Smooth muscle cell (in vitro differentiated cells): Measurements from ENCODE around the gene TMEM132D. TPM values are rescaled to one million over a fixed set of nuclear protein-coding genes. Genes with fewer than 3 reads are reported as not detected.

Experiments
- DNase-seq: peaks from one replicate; lab custom pipeline; 2025; ENCODE audit not compliant: unreplicated experiment; lab: John Stamatoyannopoulos, UW
- H2AFZ ChIP-seq: fragments of 200-600 bp; sonication (generic); 2 replicates; pipeline ENCODE4 v1.6.0; 2016; ENCODE audit warnings: antibody characterized with exemption, low read depth, mild to moderate bottlenecking
- H3F3A ChIP-seq: fragments of 200-600 bp; sonication (generic); 2 replicates; pipeline ENCODE4 v1.6.0; 2017; ENCODE audit warnings: antibody characterized with exemption, low read depth
- H3K27ac ChIP-seq: fragments of 200-600 bp; sonication (generic); 2 replicates; pipeline ENCODE4 v1.5.1; 2016; ENCODE audit warnings: low read depth, mild to moderate bottlenecking
- H3K27me3 ChIP-seq: fragments of 200-600 bp; sonication (generic); 2 replicates; pipeline ENCODE4 v1.6.1; 2016; ENCODE audit warnings: low read depth, mild to moderate bottlenecking
- H3K36me3 ChIP-seq: fragments of 200-600 bp; sonication (generic); 2 replicates; pipeline ENCODE4 v1.5.1; 2016; ENCODE audit warnings: low read depth
- H3K4me1 ChIP-seq: fragments of 200-600 bp; sonication (generic); 2 replicates; pipeline ENCODE4 v1.5.1; 2016; ENCODE audit warnings: low read depth
- H3K4me2 ChIP-seq: fragments of 200-600 bp; sonication (generic); 2 replicates; pipeline ENCODE4 v1.6.0; 2016; ENCODE audit warnings: mild to moderate bottlenecking
- H3K4me3 ChIP-seq: fragments of 200-600 bp; sonication (generic); 2 replicates; pipeline ENCODE4 v1.5.1; 2016; ENCODE audit warnings: mild to moderate bottlenecking
- H3K79me2 ChIP-seq: fragments of 200-600 bp; sonication (generic); 2 replicates; pipeline ENCODE4 v1.6.0; 2016; ENCODE audit warnings: low read depth, mild to moderate bottlenecking
- H3K9ac ChIP-seq: fragments of 200-600 bp; sonication (generic); 2 replicates; pipeline ENCODE4 v1.6.0; 2016; ENCODE audit warnings: low read depth
- H3K9me3 ChIP-seq: fragments of 200-600 bp; sonication (generic); replicated peaks from 2 replicates; pipeline ENCODE4 v1.5.1; 2016; ENCODE audit warnings: low read depth
- H4K20me1 ChIP-seq: fragments of 200-600 bp; sonication (generic); 2 replicates; pipeline ENCODE4 v1.6.0; 2016; ENCODE audit warnings: low read depth
- CTCF ChIP-seq: fragments of 200-600 bp; sonication (generic); IDR thresholded peaks from 2 replicates; pipeline ENCODE4 v1.5.1; 2017; ENCODE audit warnings: borderline replicate concordance, mild to moderate bottlenecking, antibody characterized with exemption; ENCODE audit not compliant: insufficient read depth, poor library complexity, severe bottlenecking
- WGBS: methylation state at CpG from one replicate; pipeline ENCODE4 v1.1.7; 2016; ENCODE audit warnings: low lambda C conversion rate; 5-methylcytosine and 5-hydroxymethylcytosine counted together
- polyA plus RNA-seq: library from polyadenylated mRNA; unstranded; fragments of >200 nt; fragmentation: Nextera tagmentation; extraction: Ambion mirVana; gene quantifications from 2 replicates; pipeline ENCODE4 v1.2.1, GENCODE V29; 2016
- total RNA-seq: library from RNA; depleted of rRNA; stranded (reverse); fragments of >200 nt; gene quantifications from 2 replicates; pipeline ENCODE4 v1.2.3, GENCODE V29; 2014

Gene TMEM132D
- total and polyA plus RNA-seq, 2 experiments from 2014 or later: not detected

DNA sequence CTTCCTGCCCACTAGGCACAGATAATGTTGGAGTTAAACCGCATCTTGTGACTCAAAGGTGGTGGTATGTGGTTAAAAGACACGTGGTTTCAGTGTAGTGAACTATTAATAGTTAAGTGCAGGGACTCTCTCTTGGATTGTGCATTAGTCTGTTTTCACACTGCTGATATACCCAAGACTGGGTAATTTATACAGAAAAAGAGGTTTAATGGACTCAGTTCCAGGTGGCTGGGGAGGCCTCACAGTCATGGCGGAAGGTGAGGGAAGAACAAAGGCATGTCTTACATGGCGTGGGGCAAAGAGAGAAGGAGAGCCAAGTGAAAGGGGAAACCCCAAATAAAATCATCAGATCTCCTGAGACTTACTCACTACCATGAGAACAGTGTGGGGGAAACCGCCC, 688.3 kb downstream of the TMEM132D start:
- no peak for TF ChIP-seq CTCF
- DNase-seq: no peak
- Histone ChIP-seq H3K4me3 (no peak overlapping the region), H2AFZ (no peak overlapping the region), H3K4me1 (no peaks in the 10 kb centered on the region), H3K79me2 (no peaks in the 10 kb centered on the region), H3K36me3 (no peaks in the 10 kb centered on the region), H3K4me2 (no peak overlapping the region), H3F3A (no peaks in the 10 kb centered on the region), H3K9ac (no peak overlapping the region), H4K20me1 (no peaks in the 10 kb centered on the region), H3K27ac (no peak overlapping the region), H3K9me3 (no peaks in the 10 kb centered on the region), H3K27me3 (no peaks in the 10 kb centered on the region)
- WGBS: 88% methylated on average over 5 of the region's 5 CpGs

DNA sequence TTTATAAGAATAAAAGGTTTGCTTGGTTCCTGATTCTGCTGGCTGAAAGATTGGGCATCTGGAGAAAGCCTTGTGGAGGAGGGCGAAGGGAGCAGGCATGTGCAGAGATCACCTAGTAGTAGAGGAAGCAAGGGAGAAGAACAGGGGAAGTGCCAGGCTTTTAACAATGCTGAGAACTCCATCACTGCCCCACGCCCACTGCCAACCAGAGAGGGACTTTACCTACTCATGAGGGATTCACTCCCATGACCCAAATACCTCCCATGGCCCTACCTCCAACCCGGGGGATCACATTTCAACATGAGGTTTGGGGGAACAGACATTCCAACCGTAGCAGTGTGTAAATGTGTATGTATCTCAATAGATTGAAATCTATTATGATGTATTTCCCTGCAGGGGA, 690.3 kb downstream of the TMEM132D start:
- Histone ChIP-seq H3K79me2 (no peaks in the 10 kb centered on the region), H3K27ac (no peak overlapping the region), H3K4me3 (no peak overlapping the region), H3K36me3 (no peaks in the 10 kb centered on the region), H3K4me1 (no peaks in the 10 kb centered on the region), H3K4me2 (no peak overlapping the region), H3F3A (no peaks in the 10 kb centered on the region), H3K9me3 (no peaks in the 10 kb centered on the region), H3K9ac (no peak overlapping the region), H2AFZ (no peak overlapping the region), H3K27me3 (no peaks in the 10 kb centered on the region), H4K20me1 (no peaks in the 10 kb centered on the region)
- no peak for TF ChIP-seq CTCF
- no peak for DNase-seq
- WGBS: 81% methylated on average over 4 of the region's 4 CpGs

DNA sequence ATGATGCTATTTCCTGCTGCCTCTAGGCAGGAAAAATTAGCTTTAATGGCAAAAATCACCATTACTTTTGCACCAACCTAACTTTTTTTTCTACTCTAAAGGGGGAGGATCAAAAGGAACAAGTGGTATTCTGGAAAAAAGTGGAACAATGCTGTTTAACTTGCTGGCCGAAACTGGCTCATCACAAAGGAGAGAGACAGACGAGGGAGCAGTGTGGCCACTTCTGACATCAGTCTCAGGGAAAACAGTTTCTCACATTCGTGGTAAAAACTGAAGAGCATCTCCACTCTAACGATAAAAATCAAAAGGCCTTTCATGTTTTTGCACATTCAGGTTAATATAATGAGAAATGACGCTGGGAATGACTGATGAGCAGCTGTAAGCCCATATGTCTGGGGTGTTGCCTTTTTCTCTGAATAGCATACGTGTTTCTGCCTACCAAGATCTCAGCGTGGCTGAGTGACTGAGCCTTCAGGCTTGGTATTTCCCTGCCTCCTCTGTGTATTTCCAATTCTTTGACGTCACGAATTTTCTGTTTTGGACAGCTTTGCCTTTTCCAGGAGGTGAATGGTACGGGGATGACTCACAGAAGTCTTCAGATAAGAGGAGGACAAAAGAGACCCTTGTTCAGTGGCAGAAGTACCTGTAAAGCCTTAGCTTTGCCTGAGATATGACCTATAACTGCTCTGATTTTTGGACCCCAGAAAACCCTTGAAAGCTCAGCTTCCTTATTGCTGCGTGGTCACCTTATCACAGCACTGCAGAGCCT, 691.8 kb downstream of the TMEM132D start:
- Histone ChIP-seq H2AFZ (no peak overlapping the region), H3K27me3 (no peaks in the 10 kb centered on the region), H3K4me1 (no peaks in the 10 kb centered on the region), H3K4me2 (no peak overlapping the region), H3K27ac (no peak overlapping the region), H4K20me1 (no peaks in the 10 kb centered on the region), H3K79me2 (no peaks in the 10 kb centered on the region), H3K36me3 (no peaks in the 10 kb centered on the region), H3F3A (no peaks in the 10 kb centered on the region), H3K9me3 (no peaks in the 10 kb centered on the region), H3K9ac (no peak overlapping the region), H3K4me3 (no peak overlapping the region)
- DNase-seq: no peak
- TF ChIP-seq CTCF: no peak
- WGBS: 74% methylated on average over 11 of the region's 11 CpGs

- 86% methylated on average over 9 of the region's 9 CpGs for WGBS
These were observed 695.3 kb downstream of the TMEM132D start for GRCh38 chr12:129208566-129208965.

More at GRCh38 chr12:129208566-129208965, 695.3 kb downstream of the TMEM132D start:
- H3K36me3 ChIP-seq: no peaks in the 10 kb centered on the region
- H3K79me2 ChIP-seq: no peaks in the 10 kb centered on the region
- no peak overlapping the region for H3K9ac ChIP-seq
- no peaks in the 10 kb centered on the region for H3K27me3 ChIP-seq
- H3K4me1 ChIP-seq: no peaks in the 10 kb centered on the region
- H3K9me3 ChIP-seq: no peaks in the 10 kb centered on the region
- no peak for DNase-seq
- no peak overlapping the region for H3K27ac ChIP-seq
- H4K20me1 ChIP-seq: no peaks in the 10 kb centered on the region
- H3K4me3 ChIP-seq: no peak overlapping the region
- no peaks in the 10 kb centered on the region for H3F3A ChIP-seq
- H2AFZ ChIP-seq: no peak overlapping the region
- TF ChIP-seq CTCF: no peak
- H3K4me2 ChIP-seq: no peak overlapping the region
